Activated CD4-positive, alpha-beta T cell treated with anti-CD3 and anti-CD28 coated beads, Interleukin-2, amount 50 U/mL, for 48 hours (primary cell): ENCODE measurements around the gene WDR82.
A peak's percentile ranks its signal among the peaks of the same experiment; 100 is the strongest.

Source experiments
- DNase-seq, 2 experiments: peaks; one replicate each; pipeline ENCODE4 v3.0.0-alpha.2; 2020

WDR82 gene

GRCh38 chr3:52236424-52236886, 42.0 kb downstream of the WDR82 start:
- no peak for DNase-seq

DNA sequence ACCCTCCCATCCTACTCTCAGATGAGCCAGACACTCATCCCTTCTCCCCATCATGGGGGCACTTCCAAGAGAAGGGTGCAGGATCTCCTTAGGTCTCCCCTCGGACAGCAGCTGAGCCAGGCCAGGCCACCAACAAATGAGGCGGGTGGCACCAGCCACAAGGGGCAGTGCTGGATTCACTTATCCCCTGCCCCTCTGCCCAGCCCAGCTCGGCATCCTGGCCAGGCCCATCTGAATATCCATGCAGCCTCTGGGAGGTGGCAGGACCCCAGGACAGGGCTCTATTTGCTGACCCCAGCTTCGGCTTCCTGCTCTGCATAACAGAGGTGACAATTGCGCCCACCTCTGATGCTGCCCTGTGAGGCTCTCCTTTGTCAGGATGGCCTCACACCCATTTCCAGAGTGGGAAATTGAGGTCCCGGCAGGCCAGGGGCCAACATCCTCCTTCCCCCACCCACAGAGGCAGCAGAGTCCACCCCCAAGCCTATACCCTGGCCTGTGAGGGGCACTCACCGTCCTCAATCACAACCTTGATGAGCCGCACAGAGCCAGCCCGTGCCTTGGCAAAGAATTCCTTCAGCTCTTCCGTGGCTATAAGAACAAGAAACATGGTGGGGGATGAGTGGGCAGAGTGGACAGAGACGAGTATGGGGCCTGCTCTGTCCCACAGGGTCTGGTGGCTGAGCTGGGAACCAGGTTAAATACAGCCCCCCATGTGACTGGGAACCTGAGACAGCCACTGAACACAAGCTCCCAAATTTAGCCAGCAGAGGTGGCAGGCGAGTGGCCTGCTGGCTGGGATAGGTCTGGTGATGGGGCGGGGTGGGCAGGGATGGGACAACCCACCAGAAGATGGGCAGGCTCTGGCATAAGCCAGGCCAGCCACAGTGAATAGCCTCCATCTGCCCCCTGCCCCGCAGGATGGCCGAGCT, 43.7 kb downstream of the WDR82 start:
- DNase-seq = no peak

DNA sequence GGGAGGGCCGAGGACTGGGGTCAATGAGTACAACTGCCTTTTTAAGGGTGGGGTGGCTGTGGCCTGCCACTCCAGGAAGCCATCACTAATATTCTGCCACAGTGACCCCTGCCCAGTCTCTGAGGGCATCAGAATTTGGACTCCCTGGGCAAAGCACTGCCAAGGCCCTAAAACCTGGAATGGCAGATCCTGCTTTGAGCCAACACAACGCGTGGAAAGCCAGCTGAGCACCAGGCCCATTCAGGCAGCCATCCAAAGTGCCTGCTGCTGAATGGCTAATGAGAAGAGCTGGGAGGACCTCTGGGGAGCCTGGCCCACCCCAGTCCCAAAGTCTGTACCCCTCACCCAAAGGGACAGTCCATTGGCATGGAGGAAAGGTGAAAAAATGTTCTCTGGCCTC, 44.5 kb downstream of the WDR82 start:
- DNase-seq = no peak

GRCh38 chr3:52233108-52233591, 45.3 kb downstream of the WDR82 start:
- DNase-seq = no peak

GRCh38 chr3:52232279-52233107, 46.0 kb downstream of the WDR82 start:
- peak in 1 of 2 experiments; percentile 54 for DNase-seq

GRCh38 chr3:52231502-52232278, 46.8 kb downstream of the WDR82 start:
- DNase-seq = peak; percentile 93

DNA sequence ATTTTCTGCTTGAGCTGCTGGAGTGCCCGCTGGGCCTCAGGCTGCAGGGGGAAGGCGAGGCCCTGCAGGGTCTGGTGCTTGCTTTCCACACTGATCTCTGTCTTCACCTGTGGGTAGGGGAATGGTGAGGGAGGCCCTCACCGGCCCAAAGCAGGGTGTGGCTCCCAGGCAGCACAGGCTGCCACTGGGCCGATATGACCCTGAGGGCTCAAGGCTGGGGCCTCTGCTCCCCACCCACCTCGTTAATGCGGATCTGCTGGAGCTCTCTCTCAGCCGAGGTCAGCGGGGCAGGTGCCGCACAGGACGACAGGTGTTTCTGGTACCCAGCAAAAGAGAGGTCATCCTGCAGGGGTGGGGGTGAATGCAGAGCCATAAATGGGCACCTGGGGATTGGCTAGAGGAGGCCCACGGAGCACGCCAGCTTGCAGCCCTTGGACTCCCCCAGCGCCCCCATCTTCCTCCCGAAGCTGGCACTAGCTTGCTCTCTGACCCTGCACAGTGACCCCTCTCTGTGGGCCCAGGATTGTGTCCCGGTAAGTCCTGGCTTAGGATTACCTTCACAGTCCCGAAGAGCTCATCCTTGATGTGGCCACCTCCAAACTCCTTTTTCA, 47.5 kb downstream of the WDR82 start:
- no peak for DNase-seq

- DNase-seq = no peak
Measured at GRCh38 chr3:52230461-52230860, 48.0 kb downstream of the WDR82 start.

DNA sequence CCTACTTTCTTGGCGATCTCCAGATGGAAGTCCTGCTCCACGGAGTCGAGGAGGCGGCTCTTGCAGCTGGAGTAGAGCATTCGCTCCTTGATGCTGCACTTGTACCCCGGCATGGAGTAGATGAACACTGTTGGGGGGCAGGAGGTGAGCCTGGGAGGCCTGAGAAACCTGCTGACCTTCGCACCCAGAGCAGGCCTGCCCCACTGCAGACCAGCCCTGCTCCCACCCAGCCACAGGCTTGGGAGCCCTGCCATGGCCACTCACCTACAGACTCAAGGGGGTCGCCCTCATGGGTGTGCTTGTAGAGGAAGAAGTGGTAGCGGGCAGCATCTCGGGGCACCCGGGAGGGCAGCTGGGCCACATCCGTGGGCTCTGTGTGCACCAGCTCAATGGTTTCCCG, 48.8 kb downstream of the WDR82 start:
- no peak for DNase-seq

GRCh38 chr3:52228751-52229291, 49.6 kb downstream of the WDR82 start:
- no peak for DNase-seq

GRCh38 chr3:52228266-52228665, 50.2 kb downstream of the WDR82 start:
- DNase-seq = no peak

DNA sequence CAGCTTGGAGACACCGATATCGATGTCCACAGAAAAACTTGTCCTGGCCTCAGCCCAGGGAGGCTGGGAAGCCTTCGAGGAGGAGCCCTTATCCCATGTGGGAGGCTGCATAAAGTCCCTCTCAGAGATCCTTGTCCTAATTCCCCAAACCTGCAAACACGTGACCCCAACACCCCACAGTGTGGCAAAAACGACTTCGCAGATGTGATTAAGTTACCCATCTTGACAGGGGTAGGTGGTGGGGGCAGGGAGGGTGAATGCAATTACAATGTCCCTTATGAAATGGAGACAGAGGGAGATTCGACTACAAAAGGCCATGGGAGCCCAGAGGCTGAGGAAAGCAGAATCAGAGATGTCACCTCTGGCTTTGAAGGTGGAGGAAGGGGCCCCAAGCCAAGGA, 50.7 kb downstream of the WDR82 start:
- DNase-seq = no peak

DNA sequence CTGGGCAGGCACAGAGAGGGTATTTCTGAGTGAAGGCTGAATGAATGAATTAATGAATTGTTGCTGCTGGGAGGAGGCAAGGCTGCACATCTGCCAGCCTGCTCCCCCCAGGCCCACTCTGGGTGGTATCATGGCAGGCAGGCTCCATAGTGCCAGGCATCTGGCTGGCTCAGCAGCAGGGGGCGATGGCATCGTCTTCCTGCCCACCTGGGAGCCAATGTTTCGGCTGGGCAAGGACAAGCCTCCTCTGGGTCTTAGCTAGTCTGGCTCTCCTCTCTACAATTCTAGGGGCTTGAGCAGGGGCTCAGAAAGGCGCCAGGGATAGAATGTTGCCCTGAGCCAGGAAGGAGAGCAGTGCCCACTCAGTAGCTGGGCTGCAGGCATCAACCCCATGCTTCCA, 51.3 kb downstream of the WDR82 start:
- no peak for DNase-seq

DNA sequence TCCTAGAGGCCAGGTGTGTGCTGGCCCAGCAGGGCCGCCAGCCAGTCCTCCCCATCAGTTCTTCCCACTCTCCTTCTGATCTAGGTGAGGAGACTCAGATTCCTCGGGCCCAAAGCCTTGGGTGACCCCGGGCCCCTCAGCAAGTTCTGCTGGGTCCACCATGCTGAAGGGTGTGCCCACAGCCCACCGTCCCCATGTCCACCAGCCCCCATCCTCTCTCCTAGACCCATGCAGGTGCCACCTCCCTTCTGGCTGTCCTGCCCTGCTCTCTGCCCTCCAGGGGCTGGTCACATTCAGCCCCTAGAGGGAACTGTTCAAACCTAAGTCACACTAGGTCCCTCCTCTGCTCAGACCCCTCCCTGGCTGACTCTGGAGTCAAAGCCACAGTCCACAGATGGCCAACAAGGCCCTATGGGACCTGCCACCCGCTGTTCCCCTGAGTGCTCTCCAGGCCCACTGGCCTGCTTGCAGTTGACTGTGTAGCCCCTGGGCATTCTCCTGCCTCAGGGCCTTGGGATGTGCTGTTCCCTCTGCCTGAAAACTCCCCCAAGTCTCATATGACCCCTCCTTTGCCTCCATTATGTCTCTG, 52.1 kb downstream of the WDR82 start:
- DNase-seq = no peak

- no peak for DNase-seq
Measured at GRCh38 chr3:52225452-52226228, 52.8 kb downstream of the WDR82 start, which contains the start of gene TLR9. TSS of gene TLR9 (minus strand) at chr3:52225645. CDS start at chr3:52225529, 116 bp downstream.

GRCh38 chr3:52223449-52224408, 54.7 kb downstream of the WDR82 start:
- no peak for DNase-seq

DNA sequence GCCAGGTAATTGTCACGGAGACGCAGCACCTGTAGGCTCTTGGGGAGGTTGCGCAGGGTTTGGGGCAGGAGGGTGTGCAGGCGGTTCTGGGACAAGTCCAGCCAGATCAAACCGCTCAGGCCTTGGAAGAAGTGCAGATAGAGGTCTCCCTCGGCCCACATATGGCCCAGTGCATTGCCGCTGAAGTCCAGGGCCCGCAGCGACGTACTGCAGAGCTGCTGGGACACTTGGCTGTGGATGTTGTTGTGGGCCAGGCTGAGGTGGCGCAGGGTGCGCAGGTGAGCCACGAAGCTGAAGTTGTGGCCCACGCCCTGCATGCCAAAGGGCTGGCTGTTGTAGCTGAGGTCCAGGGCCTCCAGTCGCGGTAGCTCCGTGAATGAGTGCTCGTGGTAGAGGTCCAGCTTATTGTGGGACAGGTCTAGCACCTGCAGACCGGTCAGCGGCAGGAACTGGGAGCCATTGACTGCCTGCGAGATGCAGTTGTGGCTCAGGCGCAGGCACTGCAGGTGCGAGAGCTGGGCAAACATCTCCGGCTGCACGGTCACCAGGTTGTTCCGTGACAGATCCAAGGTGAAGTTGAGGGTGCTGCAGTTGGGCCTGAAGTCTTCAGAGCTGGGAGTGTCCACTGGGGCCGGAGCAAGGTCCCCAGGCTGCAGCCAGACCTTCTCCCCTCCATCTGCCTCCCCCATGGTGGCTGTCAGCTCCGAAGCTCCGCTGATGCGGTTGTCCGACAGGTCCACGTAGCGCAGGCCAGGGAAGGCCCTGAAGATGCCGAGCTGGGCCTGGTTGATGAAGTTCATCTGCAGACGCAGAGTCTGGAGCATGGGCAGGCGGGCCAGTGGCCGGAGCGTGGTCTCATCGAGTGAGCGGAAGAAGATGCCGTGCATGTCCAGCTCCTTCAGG, 55.9 kb downstream of the WDR82 start:
- no peak for DNase-seq
